ENCODE measurements around the gene CCPG1.

The CCPG1 gene

DNA sequence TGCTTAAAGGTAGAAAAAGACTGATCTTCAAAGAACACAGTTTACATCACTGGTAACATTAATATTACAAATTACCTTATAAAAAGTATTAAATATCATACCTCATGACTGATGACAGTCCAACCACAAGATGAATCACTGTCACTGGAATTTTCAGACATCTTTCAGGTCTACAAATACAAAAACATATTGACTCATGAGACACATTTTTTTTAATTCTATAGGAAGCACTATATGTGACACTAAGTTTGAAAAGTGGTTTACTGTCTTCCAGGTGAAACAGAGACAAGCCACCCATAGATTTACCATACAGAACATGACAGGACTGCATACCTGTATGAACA is 18.9 kb downstream of the CCPG1 start:
- TF ChIP-seq, protein P1, sequence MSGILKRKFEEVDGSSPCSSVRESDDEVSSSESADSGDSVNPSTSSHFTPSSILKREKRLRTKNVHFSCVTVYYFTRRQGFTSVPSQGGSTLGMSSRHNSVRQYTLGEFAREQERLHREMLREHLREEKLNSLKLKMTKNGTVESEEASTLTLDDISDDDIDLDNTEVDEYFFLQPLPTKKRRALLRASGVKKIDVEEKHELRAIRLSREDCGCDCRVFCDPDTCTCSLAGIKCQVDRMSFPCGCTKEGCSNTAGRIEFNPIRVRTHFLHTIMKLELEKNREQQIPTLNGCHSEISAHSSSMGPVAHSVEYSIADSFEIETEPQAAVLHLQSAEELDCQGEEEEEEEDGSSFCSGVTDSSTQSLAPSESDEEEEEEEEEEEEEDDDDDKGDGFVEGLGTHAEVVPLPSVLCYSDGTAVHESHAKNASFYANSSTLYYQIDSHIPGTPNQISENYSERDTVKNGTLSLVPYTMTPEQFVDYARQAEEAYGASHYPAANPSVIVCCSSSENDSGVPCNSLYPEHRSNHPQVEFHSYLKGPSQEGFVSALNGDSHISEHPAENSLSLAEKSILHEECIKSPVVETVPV (CRISPR knock-in tag; IDR thresholded peaks at IDR 0.05): no peak
- TF ChIP-seq SNAI2 (CRISPR knock-in tag; IDR thresholded peaks at IDR 0.05): no peak
- no peak for TF ChIP-seq ZNF565 (CRISPR knock-in tag; conservative IDR thresholded peaks at IDR 0.05; ENCODE audit: low read depth)
- no peak for TF ChIP-seq ZFP3 (CRISPR knock-in tag; IDR thresholded peaks at IDR 0.05)
- TF ChIP-seq ZNF70 (CRISPR knock-in tag; IDR thresholded peaks at IDR 0.05): no peak
- 0 out of 2 replicates have a peak, but pooled peaks have one; percentile 11 for TF ChIP-seq ZC3H10 (CRISPR knock-in tag; IDR thresholded peaks at IDR 0.05)
- no peak for TF ChIP-seq ARNTL (CRISPR knock-in tag; IDR thresholded peaks at IDR 0.05; ENCODE audit: borderline replicate concordance, low read depth)

DNA sequence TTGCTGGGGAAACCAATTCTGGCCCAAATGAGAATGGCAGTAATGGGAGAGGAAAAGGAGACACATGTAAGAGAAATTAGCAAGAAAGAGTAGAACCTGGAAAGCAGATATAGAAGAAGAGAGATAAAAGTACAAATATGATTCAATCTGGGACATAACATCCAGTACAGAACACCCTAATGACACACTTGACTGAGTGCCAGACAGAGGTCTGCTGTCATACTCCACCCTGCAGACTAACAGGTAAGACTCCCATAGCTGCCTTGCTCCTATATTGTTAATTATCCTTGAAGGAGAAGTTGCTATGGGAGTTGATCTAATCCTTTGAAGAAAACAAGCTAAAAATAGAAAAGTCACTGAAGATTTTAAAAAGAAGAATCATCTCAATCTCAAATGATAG is 21.1 kb downstream of the CCPG1 start:
- no peak for ATAC-seq
- TF ChIP-seq, protein P2, sequence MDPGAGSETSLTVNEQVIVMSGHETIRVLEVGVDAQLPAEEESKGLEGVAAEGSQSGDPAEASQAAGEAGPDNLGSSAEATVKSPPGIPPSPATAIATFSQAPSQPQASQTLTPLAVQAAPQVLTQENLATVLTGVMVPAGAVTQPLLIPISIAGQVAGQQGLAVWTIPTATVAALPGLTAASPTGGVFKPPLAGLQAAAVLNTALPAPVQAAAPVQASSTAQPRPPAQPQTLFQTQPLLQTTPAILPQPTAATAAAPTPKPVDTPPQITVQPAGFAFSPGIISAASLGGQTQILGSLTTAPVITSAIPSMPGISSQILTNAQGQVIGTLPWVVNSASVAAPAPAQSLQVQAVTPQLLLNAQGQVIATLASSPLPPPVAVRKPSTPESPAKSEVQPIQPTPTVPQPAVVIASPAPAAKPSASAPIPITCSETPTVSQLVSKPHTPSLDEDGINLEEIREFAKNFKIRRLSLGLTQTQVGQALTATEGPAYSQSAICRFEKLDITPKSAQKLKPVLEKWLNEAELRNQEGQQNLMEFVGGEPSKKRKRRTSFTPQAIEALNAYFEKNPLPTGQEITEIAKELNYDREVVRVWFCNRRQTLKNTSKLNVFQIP (CRISPR knock-in tag; IDR thresholded peaks at IDR 0.05; ENCODE audit: borderline replicate concordance, low read depth): no peak
- no peak for TF ChIP-seq ISL1 (CRISPR knock-in tag; IDR thresholded peaks at IDR 0.05)
- no peak for TF ChIP-seq SNAI2 (CRISPR knock-in tag; IDR thresholded peaks at IDR 0.05)
- no peak for TF ChIP-seq ZNF70 (CRISPR knock-in tag; IDR thresholded peaks at IDR 0.05)
- TF ChIP-seq ZFP3 (CRISPR knock-in tag; IDR thresholded peaks at IDR 0.05): no peak
- no peak for TF ChIP-seq GLIS3 (CRISPR knock-in tag; IDR thresholded peaks at IDR 0.05)
- TF ChIP-seq TCF4 (CRISPR knock-in tag; IDR thresholded peaks at IDR 0.05; ENCODE audit: borderline replicate concordance): no peak
- TF ChIP-seq, protein P3, sequence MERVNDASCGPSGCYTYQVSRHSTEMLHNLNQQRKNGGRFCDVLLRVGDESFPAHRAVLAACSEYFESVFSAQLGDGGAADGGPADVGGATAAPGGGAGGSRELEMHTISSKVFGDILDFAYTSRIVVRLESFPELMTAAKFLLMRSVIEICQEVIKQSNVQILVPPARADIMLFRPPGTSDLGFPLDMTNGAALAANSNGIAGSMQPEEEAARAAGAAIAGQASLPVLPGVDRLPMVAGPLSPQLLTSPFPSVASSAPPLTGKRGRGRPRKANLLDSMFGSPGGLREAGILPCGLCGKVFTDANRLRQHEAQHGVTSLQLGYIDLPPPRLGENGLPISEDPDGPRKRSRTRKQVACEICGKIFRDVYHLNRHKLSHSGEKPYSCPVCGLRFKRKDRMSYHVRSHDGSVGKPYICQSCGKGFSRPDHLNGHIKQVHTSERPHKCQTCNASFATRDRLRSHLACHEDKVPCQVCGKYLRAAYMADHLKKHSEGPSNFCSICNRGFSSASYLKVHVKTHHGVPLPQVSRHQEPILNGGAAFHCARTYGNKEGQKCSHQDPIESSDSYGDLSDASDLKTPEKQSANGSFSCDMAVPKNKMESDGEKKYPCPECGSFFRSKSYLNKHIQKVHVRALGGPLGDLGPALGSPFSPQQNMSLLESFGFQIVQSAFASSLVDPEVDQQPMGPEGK (CRISPR knock-in tag; IDR thresholded peaks at IDR 0.05; ENCODE audit: borderline replicate concordance): no peak

More for the DNA sequence above, 18.9 kb downstream of the CCPG1 start:
- ATAC-seq: peak; percentile 24; the same call in 1 of the 3 replicates

DNA sequence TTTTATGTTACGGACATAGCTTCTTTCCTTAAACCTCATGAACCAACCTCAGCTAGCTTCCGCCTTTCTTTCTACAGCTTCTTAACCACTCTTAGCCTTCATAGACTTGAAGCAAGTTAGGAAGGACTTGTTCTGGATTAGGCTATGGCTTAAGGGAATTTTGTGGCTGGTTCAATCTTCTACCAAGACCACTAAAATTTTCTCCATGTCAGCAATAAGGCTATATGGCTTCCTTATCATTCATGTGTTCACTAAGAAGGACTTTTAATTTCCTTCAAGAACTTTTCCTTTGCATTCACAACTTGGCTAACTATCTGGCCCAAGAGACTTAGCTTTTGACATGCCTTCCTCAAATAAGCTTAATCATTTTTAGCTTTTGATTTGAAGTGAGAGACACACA is 24.5 kb downstream of the CCPG1 start:
- TF ChIP-seq PPARA (CRISPR knock-in tag; IDR thresholded peaks at IDR 0.05; ENCODE audit: borderline replicate concordance) (no peak), ZNF8 (CRISPR knock-in tag; IDR thresholded peaks at IDR 0.05) (no peak), ZFP30 (CRISPR knock-in tag; IDR thresholded peaks at IDR 0.05) (no peak), ZNF70 (CRISPR knock-in tag; IDR thresholded peaks at IDR 0.05) (no peak), BACH2 (CRISPR knock-in tag; IDR thresholded peaks at IDR 0.05; ENCODE audit: borderline replicate concordance) (no peak), SNAI2 (CRISPR knock-in tag; IDR thresholded peaks at IDR 0.05) (no peak), TOX (CRISPR knock-in tag; IDR thresholded peaks at IDR 0.05; ENCODE audit: borderline replicate concordance) (no peak), OSR1 (CRISPR knock-in tag; IDR thresholded peaks at IDR 0.05) (no peak), ZC3H10 (CRISPR knock-in tag; IDR thresholded peaks at IDR 0.05) (no peak), CSDC2 (CRISPR knock-in tag; IDR thresholded peaks at IDR 0.05) (no peak)
- TF ChIP-seq, protein P4, sequence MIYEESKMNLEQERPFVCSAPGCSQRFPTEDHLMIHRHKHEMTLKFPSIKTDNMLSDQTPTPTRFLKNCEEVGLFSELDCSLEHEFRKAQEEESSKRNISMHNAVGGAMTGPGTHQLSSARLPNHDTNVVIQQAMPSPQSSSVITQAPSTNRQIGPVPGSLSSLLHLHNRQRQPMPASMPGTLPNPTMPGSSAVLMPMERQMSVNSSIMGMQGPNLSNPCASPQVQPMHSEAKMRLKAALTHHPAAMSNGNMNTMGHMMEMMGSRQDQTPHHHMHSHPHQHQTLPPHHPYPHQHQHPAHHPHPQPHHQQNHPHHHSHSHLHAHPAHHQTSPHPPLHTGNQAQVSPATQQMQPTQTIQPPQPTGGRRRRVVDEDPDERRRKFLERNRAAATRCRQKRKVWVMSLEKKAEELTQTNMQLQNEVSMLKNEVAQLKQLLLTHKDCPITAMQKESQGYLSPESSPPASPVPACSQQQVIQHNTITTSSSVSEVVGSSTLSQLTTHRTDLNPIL (CRISPR knock-in tag; IDR thresholded peaks at IDR 0.05; ENCODE audit: low read depth): no peak
- ATAC-seq: no peak

DNA sequence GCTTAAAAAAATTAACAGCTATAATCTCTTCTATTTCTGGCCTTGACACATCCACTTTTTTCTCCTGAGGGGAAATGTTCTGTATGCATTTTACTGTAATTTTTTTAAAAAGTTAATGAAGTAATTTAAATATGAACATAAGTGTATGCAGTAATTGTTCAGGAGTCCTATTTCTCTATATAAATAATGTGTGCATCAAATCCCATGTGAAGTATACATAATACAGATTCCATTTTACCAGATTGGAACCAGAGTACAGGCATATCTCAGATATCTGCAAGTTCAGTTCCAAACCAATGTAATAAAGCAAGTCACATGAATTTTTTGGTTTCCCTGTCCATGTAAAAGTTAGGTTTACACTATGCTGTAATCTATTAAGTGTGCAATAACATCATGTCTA is 26.6 kb downstream of the CCPG1 start:
- no peak for TF ChIP-seq ZNF565 (CRISPR knock-in tag; conservative IDR thresholded peaks at IDR 0.05; ENCODE audit: low read depth)
- TF ChIP-seq, protein P4 (CRISPR knock-in tag; IDR thresholded peaks at IDR 0.05; ENCODE audit: low read depth): no peak
- TF ChIP-seq PPARA (CRISPR knock-in tag; IDR thresholded peaks at IDR 0.05; ENCODE audit: borderline replicate concordance): no peak
- TF ChIP-seq ISL1 (CRISPR knock-in tag; IDR thresholded peaks at IDR 0.05): no peak
- TF ChIP-seq ESRRG (CRISPR knock-in tag; IDR thresholded peaks at IDR 0.05): no peak
- TF ChIP-seq BACH2 (CRISPR knock-in tag; IDR thresholded peaks at IDR 0.05; ENCODE audit: borderline replicate concordance): no peak
- TF ChIP-seq, protein P2 (CRISPR knock-in tag; IDR thresholded peaks at IDR 0.05; ENCODE audit: borderline replicate concordance, low read depth): no peak
- no peak for TF ChIP-seq GLIS3 (CRISPR knock-in tag; IDR thresholded peaks at IDR 0.05)
- TF ChIP-seq TCF4 (CRISPR knock-in tag; IDR thresholded peaks at IDR 0.05; ENCODE audit: borderline replicate concordance): no peak
- TF ChIP-seq, protein P3 (CRISPR knock-in tag; IDR thresholded peaks at IDR 0.05; ENCODE audit: borderline replicate concordance): no peak
- ATAC-seq: no peak
